Caco-2 (cell line): Measurements from ENCODE around the gene ACLY. TPM values are rescaled to one million over a fixed set of nuclear protein-coding genes. Genes with fewer than 3 reads are reported as not detected.
A peak's percentile ranks its signal among the peaks of the same experiment; 100 is the strongest.

Source experiments
- Bru-seq: library from RNA; stranded (reverse); fragments of 400-500 nt; gene quantifications from one replicate; lab custom pipeline; 2021; lab: Mats Ljungman, UMichigan
- BruChase-seq, 2 experiments: library from RNA; stranded (reverse); fragments of 400-500 nt; gene quantifications; one replicate each; lab custom pipeline; 2021; lab: Mats Ljungman, UMichigan
- BruUV-seq: library from RNA; stranded (reverse); fragments of 400-500 nt; replicated peaks from 2 replicates; lab custom pipeline; 2021; lab: Mats Ljungman, UMichigan
- CTCF ChIA-PET: fragments of 300-600 bp; sonication (Branson Sonifier 250); formaldehyde crosslinking; loops from one replicate; lab custom pipeline; 2022; ENCODE audit warnings: antibody characterized with exemption; lab: Charles Lee
- POLR2A ChIA-PET: fragments of 300-600 bp; sonication (Branson Sonifier 250); formaldehyde crosslinking; loops from one replicate; lab custom pipeline; 2022; ENCODE audit warnings: antibody characterized with exemption; lab: Charles Lee
- DNase-seq, 2 experiments: peaks; one replicate each; pipeline versions ENCODE4 v3.0.0 to v3.0.0-alpha.2; 2020 to 2022
- H3K27me3 ChIP-seq: replicated peaks from 2 replicates; pipeline ENCODE4 v1.6.0; 2011; ENCODE audit warnings: low read length; ENCODE audit not compliant: control insufficient read depth, insufficient read depth
- H3K36me3 ChIP-seq: 2 replicates; pipeline ENCODE4 v1.5.1; 2011; ENCODE audit warnings: low read length; ENCODE audit not compliant: control insufficient read depth, insufficient read depth
- H3K4me1 ChIP-seq: fragments of 250-450 bp; sonication (Bioruptor Pico); 2 replicates; pipeline ENCODE4 v1.5.1; 2020; ENCODE audit warnings: mild to moderate bottlenecking
- H3K4me3 ChIP-seq: 2 replicates; pipeline ENCODE4 v1.5.1; 2011; ENCODE audit warnings: low read depth, mild to moderate bottlenecking, control low read depth, low read length
- H3K9me3 ChIP-seq: fragments of 250-450 bp; sonication (Bioruptor Pico); 2 replicates; pipeline ENCODE4 v1.5.1; 2020; ENCODE audit warnings: mild to moderate bottlenecking, moderate library complexity
- H3K27ac Mint-ChIP-seq: one replicate; pipeline ENCODE4 v1.8.0; 2022; ENCODE audit warnings: mixed read lengths; ENCODE audit not compliant: unreplicated experiment
- H3K27me3 Mint-ChIP-seq: one replicate; pipeline ENCODE4 v1.8.0; 2022; ENCODE audit warnings: mixed read lengths; ENCODE audit not compliant: insufficient read depth, unreplicated experiment
- H3K36me3 Mint-ChIP-seq: one replicate; pipeline ENCODE4 v1.8.0; 2022; ENCODE audit warnings: mild to moderate bottlenecking, mixed read lengths; ENCODE audit not compliant: insufficient read depth, unreplicated experiment
- H3K4me1 Mint-ChIP-seq: one replicate; pipeline ENCODE4 v1.8.0; 2022; ENCODE audit warnings: low read depth, mixed read lengths; ENCODE audit not compliant: unreplicated experiment
- H3K4me3 Mint-ChIP-seq: one replicate; pipeline ENCODE4 v1.8.0; 2022; ENCODE audit warnings: mild to moderate bottlenecking, moderate library complexity, mixed read lengths; ENCODE audit not compliant: unreplicated experiment
- H3K9me3 Mint-ChIP-seq: one replicate; pipeline ENCODE4 v1.8.0; 2022; ENCODE audit warnings: mixed read lengths; ENCODE audit not compliant: unreplicated experiment
- CTCF ChIP-seq, 2 experiments: fragments of 200-600 bp in 1 of 2; IDR thresholded peaks; 1 replicate in 1 of 2; 2 replicates in 1 of 2; pipeline versions ENCODE4 v1.5.1 to v1.8.0; 2011 to 2022; ENCODE audit warnings: antibody characterized with exemption in 1 of 2, control low read depth in 1 of 2, inconsistent platforms in 1 of 2, low read depth in 1 of 2, low read length in 1 of 2, mild to moderate bottlenecking in 1 of 2, moderate library complexity in 1 of 2; ENCODE audit not compliant: insufficient read depth in 1 of 2, severe bottlenecking in 1 of 2, unreplicated experiment in 1 of 2
- intact Hi-C: fragments of 100-400 bp; cut with micrococcal nuclease; formaldehyde crosslinking; loops from one replicate; pipeline ENCODE4 v1.10.0; 2022; ENCODE audit not compliant: unreplicated experiment
- long read RNA-seq: library from polyadenylated mRNA; stranded (forward); transcript quantifications from one replicate; pipeline ENCODE4 v2.0.0, GENCODE V29; 2022
- total RNA-seq: library from RNA; stranded (reverse); gene quantifications from 2 replicates; pipeline ENCODE4 v1.2.3, GENCODE V29; 2022

ACLY gene
- total RNA-seq = 246 and 252 TPM in 2 replicates
- Bru-seq, nascent RNA = percentile 82 among the genes with signal in this experiment
- BruChase-seq, experiment 1, labeled RNA remaining after a 2-hour chase = percentile 90 among the genes with signal in this experiment
- percentile 95 among the genes with signal in this experiment for BruChase-seq, experiment 2, labeled RNA remaining after a 6-hour chase
- long read RNA-seq, full-length matches to known transcripts = 155 of 335 reads
- long read RNA-seq, partial matches to known transcripts = 148 of 335 reads
- long read RNA-seq, other reads (novel, unspliced or antisense) = 32 of 335 reads

GRCh38 chr17:41918314-41919164 lies at the start of gene ACLY:
Gene ACLY (minus strand): TSS chr17:41918951. CDS start chr17:41913873, 5,078 bp downstream.
- ChIA-PET POLR2A (interaction anchor here (0.6 to 2.8 kb wide), 9 partner anchors 11 to 691 kb away, joined by 3 to 31 read pairs (median 4); partner anchors contain the start of genes DNAJC7, JUP, KLHL10 and KLHL11), CTCF (interaction anchor here (0.6 to 3.6 kb wide), 6 partner anchors 11 to 132 kb away, joined by 3 to 28 read pairs (median 7); partner anchors contain the start of genes JUP and ODAD4)
- Mint-ChIP-seq H3K27ac (peak within 1 kb of the TSS; percentile 79), H3K4me3 (peak within 1 kb of the TSS; percentile 94), H3K27me3 (no peaks in the 10 kb centered on the region), H3K36me3 (peaks cover 52% of the 10 kb centered on the region), H3K9me3 (no peaks in the 10 kb centered on the region), H3K4me1 (peaks cover 34% of the 10 kb centered on the region)
- Histone ChIP-seq H3K27me3 (no peaks in the 10 kb centered on the region), H3K4me1 (peaks cover 47% of the 10 kb centered on the region), H3K36me3 (no peaks in the 10 kb centered on the region), H3K9me3 (no peaks in the 10 kb centered on the region), H3K4me3 (peak within 1 kb of the TSS; percentile 66)
- BruUV-seq = TSS peak; percentile 46
- no peak for TF ChIP-seq CTCF (IDR thresholded peaks at IDR 0.05; ENCODE audit: insufficient read depth in 1 of 2, low read depth in 1 of 2, low read length in 1 of 2, severe bottlenecking in 1 of 2, unreplicated experiment in 1 of 2)
- intact Hi-C loops = loop anchor here (1.0 to 2.0 kb wide), 3 partner anchors 12 to 100 kb away; partner anchors contain the start of genes CNP and ODAD4
- DNase-seq = peak; percentile 98 to 100

GRCh38 chr17:41967921-41968578 lies 49.3 kb upstream of the ACLY start:
- Mint-ChIP-seq H3K36me3 (peaks cover 72% of the 10 kb centered on the region), H3K27me3 (no peaks in the 10 kb centered on the region), H3K4me3 (peak overlapping the region; percentile 79), H3K9me3 (no peaks in the 10 kb centered on the region), H3K4me1 (peaks cover 22% of the 10 kb centered on the region), H3K27ac (peak overlapping the region; percentile 0)
- peak overlapping the region; percentile 83 for H3K4me3 ChIP-seq
- ChIA-PET POLR2A (interaction anchor here (1.3 kb wide), 1 partner anchor 35 kb away, joined by 4 read pairs; no protein-coding TSS in a partner anchor), CTCF (no interaction called here)
- H3K9me3 ChIP-seq = no peaks in the 10 kb centered on the region
- no peak for TF ChIP-seq CTCF (IDR thresholded peaks at IDR 0.05; ENCODE audit: insufficient read depth in 1 of 2, low read depth in 1 of 2, low read length in 1 of 2, severe bottlenecking in 1 of 2, unreplicated experiment in 1 of 2)
- H3K36me3 ChIP-seq = peaks cover 10% of the 10 kb centered on the region; the same call in 1 of the 2 replicates
- DNase-seq = no peak
- intact Hi-C loops = loop anchor here (2.0 kb wide), 3 partner anchors 35 to 49 kb away; partner anchors contain the start of genes ACLY and DNAJC7
- no peaks in the 10 kb centered on the region for H3K27me3 ChIP-seq
- peaks cover 13% of the 10 kb centered on the region for H3K4me1 ChIP-seq
- BruUV-seq = no TSS peak
